Ishikawa (cell line): ENCODE measurements around the gene EFNA5.

Experiments
- CEBPB ChIP-seq: IDR thresholded peaks from 2 replicates; pipeline ENCODE4 v1.6.1; 2012
- CREB1 ChIP-seq: IDR thresholded peaks from 2 replicates; pipeline ENCODE4 v1.6.1; 2012; ENCODE audit warnings: low read depth
- EGR1 ChIP-seq: IDR thresholded peaks from 2 replicates; pipeline ENCODE4 v1.6.1; 2012
- EP300 ChIP-seq: IDR thresholded peaks from 2 replicates; pipeline ENCODE4 v1.6.1; 2012; ENCODE audit warnings: borderline replicate concordance
- FOXM1 ChIP-seq: IDR thresholded peaks from 2 replicates; pipeline ENCODE4 v1.6.1; 2012; ENCODE audit warnings: low read depth, borderline replicate concordance
- NFIC ChIP-seq: IDR thresholded peaks from 2 replicates; pipeline ENCODE4 v1.6.1; 2012
- RAD21 ChIP-seq: IDR thresholded peaks from 2 replicates; pipeline ENCODE4 v1.6.1; 2012; ENCODE audit warnings: low read depth
- TAF1 ChIP-seq: IDR thresholded peaks from 2 replicates; pipeline ENCODE4 v1.6.1; 2012; ENCODE audit warnings: low read depth, mild to moderate bottlenecking
- TCF12 ChIP-seq: IDR thresholded peaks from 2 replicates; pipeline ENCODE4 v1.6.1; 2012; ENCODE audit warnings: low read depth
- TEAD4 ChIP-seq: IDR thresholded peaks from 2 replicates; pipeline ENCODE4 v1.6.1; 2012
- YY1 ChIP-seq: IDR thresholded peaks from 2 replicates; pipeline ENCODE4 v1.6.1; 2012; ENCODE audit warnings: low read depth
- ZBTB7A ChIP-seq: IDR thresholded peaks from 2 replicates; pipeline ENCODE4 v1.6.1; 2012; ENCODE audit warnings: low read depth
- TF ChIP-seq, protein P1 (sequence below): IDR thresholded peaks from 2 replicates; pipeline ENCODE4 v1.6.1; 2012; ENCODE audit warnings: low read depth, mild to moderate bottlenecking
- TF ChIP-seq, protein P2 (sequence below): IDR thresholded peaks from 2 replicates; pipeline ENCODE4 v1.6.1; 2012
- TF ChIP-seq, protein P3 (sequence below): IDR thresholded peaks from 2 replicates; pipeline ENCODE4 v1.6.1; 2012

The EFNA5 gene

DNA sequence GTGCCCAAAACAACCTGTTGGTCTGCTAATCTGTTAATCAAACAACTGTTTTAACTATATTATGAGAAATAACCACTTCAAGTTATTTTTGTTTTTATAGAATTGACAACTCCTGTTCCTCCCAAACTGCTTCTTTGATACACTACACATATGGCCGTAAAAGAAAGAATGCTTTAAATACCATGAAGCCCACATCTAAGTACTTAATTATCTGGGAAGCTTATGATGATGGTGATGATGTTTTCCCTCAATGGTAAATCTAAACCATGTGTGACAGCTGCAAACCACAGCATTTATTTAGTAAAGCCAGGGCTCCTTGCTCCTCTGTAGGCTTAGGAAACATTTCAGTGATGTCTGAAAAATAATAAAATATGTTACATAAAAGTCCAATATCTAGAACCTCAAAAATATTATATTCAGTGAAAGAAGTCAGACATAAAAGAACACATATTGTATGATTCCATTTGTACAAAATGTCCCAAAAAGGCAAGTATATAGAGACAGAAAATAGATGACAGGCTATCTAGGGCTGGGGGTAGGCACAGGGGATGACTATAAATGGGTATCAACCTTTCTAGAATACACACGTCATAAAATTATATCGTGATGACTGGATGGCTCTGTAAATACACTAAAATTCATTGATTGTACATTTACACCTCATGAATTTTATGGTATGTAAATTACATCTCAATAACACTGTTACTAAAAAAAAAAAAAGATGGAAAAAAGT lies 154.1 kb downstream of the EFNA5 start:
- TF ChIP-seq, protein P1, sequence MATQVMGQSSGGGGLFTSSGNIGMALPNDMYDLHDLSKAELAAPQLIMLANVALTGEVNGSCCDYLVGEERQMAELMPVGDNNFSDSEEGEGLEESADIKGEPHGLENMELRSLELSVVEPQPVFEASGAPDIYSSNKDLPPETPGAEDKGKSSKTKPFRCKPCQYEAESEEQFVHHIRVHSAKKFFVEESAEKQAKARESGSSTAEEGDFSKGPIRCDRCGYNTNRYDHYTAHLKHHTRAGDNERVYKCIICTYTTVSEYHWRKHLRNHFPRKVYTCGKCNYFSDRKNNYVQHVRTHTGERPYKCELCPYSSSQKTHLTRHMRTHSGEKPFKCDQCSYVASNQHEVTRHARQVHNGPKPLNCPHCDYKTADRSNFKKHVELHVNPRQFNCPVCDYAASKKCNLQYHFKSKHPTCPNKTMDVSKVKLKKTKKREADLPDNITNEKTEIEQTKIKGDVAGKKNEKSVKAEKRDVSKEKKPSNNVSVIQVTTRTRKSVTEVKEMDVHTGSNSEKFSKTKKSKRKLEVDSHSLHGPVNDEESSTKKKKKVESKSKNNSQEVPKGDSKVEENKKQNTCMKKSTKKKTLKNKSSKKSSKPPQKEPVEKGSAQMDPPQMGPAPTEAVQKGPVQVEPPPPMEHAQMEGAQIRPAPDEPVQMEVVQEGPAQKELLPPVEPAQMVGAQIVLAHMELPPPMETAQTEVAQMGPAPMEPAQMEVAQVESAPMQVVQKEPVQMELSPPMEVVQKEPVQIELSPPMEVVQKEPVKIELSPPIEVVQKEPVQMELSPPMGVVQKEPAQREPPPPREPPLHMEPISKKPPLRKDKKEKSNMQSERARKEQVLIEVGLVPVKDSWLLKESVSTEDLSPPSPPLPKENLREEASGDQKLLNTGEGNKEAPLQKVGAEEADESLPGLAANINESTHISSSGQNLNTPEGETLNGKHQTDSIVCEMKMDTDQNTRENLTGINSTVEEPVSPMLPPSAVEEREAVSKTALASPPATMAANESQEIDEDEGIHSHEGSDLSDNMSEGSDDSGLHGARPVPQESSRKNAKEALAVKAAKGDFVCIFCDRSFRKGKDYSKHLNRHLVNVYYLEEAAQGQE = no peak
- no peak for TF ChIP-seq RAD21
- no peak for TF ChIP-seq NFIC
- no peak for TF ChIP-seq TCF12
- no peak for TF ChIP-seq CEBPB

DNA sequence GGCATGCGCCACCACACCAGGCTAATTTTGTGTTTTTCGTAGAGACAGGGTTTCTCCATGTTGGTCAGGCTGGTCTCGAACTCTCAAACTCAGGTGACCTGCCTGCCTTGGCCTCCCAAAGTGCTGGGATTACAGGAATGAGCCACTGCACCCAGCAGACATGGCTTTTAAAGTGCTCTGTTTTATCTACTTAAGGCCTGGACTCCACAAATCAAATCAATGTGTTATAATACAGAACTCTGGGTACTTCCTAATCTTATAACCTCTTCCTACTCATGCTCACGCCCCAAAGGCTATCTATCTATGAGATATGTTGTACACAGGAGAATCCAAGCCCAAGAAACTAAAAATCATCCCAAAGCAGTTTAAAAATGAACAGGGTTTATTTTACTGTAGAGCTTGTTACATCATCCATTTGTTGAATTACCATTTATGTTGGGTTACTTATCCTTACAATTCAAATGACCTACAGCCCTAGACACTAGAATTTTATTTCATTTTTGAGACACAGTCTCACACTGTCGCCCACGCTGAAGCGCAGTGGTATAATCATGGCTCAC lies 155.1 kb downstream of the EFNA5 start:
- TF ChIP-seq EP300 (no peak), FOXM1 (no peak), YY1 (no peak), EGR1 (no peak), TAF1 (no peak), CEBPB (no peak), ZBTB7A (no peak), NFIC (no peak), CREB1 (no peak), TEAD4 (no peak), RAD21 (no peak), TCF12 (no peak)
- TF ChIP-seq, protein P2, sequence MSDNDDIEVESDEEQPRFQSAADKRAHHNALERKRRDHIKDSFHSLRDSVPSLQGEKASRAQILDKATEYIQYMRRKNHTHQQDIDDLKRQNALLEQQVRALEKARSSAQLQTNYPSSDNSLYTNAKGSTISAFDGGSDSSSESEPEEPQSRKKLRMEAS = no peak
- TF ChIP-seq, protein P3, sequence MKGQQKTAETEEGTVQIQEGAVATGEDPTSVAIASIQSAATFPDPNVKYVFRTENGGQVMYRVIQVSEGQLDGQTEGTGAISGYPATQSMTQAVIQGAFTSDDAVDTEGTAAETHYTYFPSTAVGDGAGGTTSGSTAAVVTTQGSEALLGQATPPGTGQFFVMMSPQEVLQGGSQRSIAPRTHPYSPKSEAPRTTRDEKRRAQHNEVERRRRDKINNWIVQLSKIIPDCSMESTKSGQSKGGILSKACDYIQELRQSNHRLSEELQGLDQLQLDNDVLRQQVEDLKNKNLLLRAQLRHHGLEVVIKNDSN = no peak
- TF ChIP-seq, protein P1 = no peak

DNA sequence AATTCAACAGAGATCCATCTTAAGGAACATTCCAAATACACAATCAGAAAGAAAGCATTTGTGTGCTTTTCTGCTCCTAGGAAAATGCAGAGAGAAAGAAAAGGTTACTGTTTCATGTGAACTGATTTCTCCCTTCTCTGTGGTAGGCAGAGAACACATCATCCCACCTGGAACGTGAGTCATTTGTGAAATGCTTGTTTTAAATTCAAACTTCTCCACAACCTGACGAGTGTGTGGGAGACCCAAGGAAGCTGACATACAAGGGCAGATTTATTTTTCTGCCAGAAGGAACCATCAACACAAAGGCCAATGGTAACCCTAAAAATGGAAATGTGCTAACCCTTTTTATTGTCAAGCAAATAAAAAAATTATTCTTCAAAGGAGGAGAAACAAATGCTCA lies 156.4 kb downstream of the EFNA5 start:
- TF ChIP-seq TAF1 (no peak), CREB1 (no peak), EGR1 (no peak), NFIC (no peak), RAD21 (no peak), ZBTB7A (no peak)
- TF ChIP-seq, protein P2 = no peak

DNA sequence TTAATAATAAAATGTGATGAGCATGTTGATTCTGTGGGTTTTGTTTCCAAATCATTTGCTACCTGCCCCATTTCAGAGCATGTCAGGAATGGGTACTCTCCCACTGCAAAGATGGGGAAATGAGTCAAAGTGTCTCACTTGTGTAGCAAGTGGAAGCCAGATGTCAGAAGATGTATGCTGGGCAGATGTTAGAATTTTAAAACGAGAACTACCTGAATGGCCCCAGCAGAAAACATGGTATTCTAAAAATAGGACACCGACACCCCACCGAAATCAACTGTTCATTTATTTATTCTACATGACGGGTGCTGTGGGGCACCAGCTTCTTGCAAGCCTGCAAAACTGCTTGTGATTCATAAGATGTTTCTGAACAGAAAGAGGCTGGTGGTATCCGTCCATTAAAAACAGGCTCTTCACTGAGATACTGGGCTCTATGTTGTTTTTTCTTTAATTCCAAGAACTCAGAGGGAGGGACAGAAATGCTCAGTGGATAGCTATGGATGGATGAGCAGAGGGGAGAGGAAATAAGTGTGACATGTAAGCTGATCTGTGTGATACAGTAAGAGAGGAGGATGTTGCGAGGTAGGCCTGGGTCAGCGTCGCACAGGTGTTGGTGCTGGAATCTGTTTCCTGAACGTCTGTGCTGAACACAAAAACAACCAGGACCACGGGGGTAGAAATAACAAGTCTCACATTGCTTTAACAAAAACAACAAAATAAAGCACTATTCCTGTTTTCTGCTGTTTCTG lies 157.2 kb downstream of the EFNA5 start:
- TF ChIP-seq, protein P2 = no peak
- TF ChIP-seq EP300 = no peak
- TF ChIP-seq ZBTB7A = no peak
- no peak for TF ChIP-seq CEBPB
- no peak for TF ChIP-seq TCF12
- no peak for TF ChIP-seq NFIC
- TF ChIP-seq FOXM1 = no peak
- TF ChIP-seq, protein P3 = no peak
- no peak for TF ChIP-seq RAD21
- TF ChIP-seq, protein P1 = no peak
- no peak for TF ChIP-seq TAF1
- no peak for TF ChIP-seq CREB1
- no peak for TF ChIP-seq EGR1
- TF ChIP-seq YY1 = no peak
- TF ChIP-seq TEAD4 = no peak
